Gastroesophageal sphincter (tissue), 3 donors: ENCODE results near the gene LRP1B.

Experiments
- CTCF ChIP-seq, 4 experiments: fragments of 200-600 bp in 2 of 4; fragments of 450-650 bp in 2 of 4; sonication (generic) in 1 of 4; IDR thresholded peaks; one replicate each; pipeline ENCODE4 v1.5.1; 2017 to 2019; ENCODE audit warnings: antibody characterized with exemption in 4 of 4, mild to moderate bottlenecking in 2 of 4, moderate library complexity in 2 of 4
- POLR2AphosphoS5 ChIP-seq: sonication (generic); formaldehyde crosslinking; IDR thresholded peaks from one replicate; pipeline ENCODE4 v1.6.1; 2017; ENCODE audit warnings: antibody characterized with exemption

GRCh38 chr2:141959016-141959415 lies 171.8 kb downstream of the LRP1B start:
- TF ChIP-seq POLR2AphosphoS5, result no peak
- TF ChIP-seq CTCF (IDR thresholded peaks at IDR 0.05), result no peak
